Kasumi-1 (cell line): Measurements from ENCODE around the gene C8B.

Source experiments
- DNase-seq, 2 experiments: peaks; one replicate each; lab custom pipeline; 2025; lab: John Stamatoyannopoulos, UW

The C8B gene

DNA sequence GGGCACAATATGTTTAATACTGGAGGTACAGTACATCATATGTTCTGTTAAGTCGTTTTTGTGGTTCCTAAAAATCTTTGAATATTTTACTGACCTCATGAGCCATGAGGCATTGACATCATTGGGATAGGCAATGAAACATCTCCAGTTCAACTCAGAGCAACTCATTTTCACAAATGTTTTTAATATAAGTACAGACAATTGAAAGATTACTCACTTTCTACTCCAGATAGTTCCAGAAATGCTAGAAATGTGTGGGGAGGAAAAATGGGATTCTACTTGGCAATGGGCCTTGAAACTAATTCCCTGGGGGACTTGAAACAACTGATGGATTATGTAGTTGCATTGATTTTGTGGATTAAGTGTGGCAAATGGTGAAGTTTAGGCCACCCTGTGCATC lies 7.2 kb upstream of the C8B start:
- no peak for DNase-seq

DNA sequence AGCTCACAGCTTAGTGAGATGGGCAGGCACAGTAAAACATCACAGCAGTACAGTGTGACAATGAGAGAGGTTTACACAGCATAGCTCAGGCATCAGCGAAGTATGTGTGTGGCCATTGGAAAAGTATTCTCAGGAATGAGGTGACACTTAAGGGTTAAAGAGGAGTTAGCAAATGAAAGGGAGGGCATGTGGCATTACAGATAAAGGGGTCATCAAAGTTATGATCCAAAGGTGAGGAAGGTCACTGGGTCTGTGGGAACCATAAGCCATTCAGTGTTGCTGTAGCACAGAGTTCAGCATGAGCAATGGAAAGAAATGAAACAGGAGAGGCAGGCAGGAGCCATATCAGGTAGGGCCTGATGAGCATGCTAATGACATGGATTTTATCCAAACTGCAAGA lies 4.5 kb upstream of the C8B start:
- DNase-seq = no peak

DNA sequence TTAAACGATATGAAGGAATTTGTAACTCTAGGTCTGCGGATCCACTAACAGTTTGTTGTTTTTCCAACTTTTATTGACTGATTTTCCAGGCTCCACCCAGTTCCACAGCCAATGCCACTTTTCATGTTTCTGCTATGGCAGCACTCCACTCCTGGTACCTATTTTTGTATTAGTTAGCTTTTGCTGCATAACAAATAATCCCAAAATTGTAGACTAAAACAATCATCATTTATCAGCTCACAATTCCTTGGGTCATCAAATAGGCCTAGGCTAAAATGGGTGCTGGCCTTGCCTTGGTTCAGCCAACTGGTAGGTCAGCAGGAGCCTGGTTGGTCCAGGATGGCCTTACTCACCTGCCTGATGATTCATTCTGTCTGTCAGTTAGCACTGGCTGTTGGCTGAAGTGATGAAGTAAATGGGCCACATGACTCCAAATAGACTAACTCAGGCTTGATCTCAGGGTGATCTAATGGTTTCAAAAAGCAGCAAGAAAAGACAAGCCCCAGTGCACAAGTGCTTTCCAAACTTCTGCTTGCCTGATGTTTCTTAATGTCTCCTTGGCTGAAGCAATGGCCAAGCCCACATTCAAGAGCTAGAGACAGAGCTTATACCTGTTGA lies 3.2 kb upstream of the C8B start:
- no peak for DNase-seq

DNA sequence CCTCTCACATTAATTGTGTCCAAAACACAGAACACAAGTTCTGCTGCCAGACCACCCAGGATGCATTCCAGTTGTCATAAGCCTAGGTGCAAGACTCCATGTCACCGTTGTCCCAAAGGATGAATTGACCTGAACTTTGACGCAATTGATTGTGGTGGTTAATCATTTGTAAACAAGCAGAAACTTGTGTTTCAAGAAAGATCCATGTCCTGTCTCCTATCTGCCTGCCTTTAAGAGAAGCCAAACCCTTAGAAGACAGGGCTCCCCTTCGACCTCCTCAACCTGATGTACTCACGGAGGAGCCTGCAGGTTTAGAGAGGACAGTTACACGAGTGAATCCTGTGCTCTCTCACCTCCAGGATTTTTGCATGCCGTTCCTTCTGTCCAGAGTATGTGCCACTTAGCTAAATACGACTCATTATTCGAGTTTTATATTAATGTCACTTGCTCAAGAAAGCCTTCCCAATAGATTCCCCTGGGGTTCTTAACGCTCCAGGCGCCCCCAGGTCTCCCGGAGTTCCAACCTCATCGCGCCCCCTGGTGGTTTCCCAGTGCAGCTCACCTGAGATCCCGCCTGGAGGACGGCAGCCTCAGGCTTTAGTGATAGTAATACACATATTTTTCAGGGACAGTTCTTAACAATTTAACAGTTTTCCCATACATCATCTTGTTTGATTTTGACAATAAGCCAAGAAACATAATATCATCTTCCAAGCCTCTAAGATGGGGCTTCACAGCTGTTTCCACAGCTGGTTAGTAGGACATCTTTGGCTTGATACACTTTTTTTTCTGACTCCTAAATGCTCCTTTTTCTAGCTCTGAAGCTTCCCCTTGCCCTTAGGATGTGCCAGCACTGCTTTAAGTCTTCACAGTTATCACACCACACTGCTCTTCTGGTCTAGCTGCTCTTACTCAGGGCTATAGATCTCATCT lies 2.4 kb upstream of the C8B start:
- DNase-seq = no peak

DNA sequence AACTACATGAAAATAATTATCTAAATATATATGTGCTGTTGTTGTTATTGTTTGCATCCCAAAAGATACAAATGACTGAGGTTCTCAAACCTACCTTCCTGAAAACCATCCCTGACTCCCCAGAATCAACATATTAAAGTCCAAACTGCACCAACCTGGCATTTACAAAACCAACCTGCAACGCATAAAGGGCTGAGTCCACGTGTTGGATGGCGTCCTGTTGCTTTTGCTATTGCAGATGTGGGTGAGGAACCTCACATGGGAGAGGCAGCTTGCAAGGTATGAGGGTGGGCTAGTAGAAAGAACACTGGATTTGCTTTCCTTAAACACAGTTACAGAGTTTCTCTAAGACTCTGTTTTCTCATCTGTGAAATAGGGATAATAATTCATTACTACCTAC lies 1.5 kb upstream of the C8B start:
- DNase-seq = no peak

DNA sequence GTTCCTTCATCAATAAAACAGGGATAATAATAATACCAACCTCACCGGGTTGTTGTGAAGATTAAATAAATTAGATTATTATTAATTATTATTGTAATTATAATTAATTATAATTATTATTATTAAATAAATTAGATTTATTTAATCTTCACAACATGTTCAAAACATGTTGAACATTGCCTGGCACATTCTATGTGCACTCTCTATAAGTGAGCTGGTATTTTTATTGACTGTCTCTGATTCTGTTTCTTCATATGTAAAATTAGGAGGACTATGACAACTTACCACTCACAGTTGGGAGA lies 834 bp upstream of the C8B start:
- DNase-seq = no peak

DNA sequence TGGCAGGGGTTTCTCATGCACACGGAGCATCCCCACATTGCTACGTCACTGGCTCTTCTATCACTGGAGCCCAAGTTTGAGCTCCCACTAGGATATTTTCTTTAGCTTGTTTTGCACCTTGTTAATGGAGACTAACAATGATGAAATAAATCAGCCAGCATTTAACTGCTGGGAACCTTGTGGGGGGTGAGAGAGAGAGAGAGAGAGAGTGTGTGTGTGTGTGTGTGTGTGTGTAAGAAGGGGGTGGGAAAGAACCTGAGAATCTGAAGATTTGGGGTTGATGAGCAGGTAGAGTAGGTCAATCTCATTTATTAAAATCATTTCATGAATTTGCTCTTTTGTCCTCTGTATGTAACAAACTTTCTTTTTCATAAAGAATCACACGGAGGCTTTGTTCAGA lies 624 bp downstream of the C8B start:
- DNase-seq = no peak

DNA sequence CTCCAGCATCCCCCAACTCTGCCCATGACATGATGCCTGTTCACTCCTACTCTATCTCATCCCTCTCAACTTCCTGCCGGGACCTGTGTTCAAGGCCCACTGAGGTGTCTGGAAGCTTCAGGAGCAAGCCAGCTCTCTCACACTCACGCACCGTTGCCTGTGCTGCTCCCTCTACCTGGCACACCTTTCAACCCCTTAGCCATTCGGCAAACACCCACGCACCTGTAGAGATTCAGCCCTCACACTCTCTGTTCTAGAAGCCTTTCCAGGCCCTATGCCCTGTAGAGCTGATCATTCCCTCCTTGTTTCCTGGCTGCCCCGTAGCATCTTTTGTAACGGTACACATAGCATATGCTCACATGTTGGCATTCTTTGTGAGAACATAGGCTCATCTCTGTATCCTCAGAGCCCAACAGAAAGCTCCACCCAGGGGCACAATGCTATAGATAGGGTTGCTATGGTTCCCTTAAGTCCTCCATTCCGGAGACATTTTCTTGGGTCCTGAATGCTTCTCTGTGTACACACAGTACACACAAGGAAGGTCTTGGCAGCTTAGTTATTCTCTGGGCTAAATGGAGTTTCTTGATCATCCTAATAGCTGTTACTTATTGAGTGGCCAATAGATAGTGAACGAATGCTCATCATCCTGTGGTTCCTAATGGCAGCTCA lies 1.3 kb downstream of the C8B start:
- no peak for DNase-seq

DNA sequence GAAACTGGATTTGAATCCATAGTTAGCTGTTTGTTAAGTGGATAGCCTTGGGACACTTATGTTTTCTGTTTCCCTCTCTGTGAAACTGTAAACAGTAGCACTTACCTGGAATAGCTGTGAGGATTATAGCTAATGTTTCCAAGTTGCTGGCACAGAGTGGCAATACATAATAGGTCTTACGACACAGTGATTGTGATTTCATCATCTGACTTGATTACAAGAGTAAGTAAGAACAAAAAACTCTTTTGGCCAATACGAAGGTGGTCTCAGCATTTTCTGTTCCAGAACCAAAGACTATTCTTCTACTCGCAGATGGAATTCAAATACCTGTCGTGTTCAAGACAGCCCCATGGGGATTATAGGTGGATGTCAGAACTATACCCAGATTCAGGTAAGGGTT lies 2.1 kb downstream of the C8B start:
- no peak for DNase-seq

DNA sequence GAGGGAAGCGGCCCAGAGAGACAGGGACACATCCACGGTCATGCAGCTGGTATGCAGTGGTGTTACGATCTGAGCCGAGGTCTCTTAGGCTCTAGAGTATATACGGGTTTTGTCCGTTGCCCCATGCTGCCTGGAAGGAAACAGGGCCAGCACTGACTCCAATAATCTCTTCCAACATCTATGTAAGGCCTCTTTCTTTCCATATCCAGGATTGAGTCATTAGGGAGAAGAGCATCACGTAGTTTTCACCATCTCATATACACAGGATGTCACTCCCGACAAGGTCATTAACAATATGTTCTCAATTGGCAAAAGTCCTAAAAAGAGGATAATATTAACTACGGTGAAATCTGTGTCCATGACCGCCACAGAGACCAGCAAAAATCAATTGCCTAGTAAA lies 4.4 kb downstream of the C8B start:
- no peak for DNase-seq

DNA sequence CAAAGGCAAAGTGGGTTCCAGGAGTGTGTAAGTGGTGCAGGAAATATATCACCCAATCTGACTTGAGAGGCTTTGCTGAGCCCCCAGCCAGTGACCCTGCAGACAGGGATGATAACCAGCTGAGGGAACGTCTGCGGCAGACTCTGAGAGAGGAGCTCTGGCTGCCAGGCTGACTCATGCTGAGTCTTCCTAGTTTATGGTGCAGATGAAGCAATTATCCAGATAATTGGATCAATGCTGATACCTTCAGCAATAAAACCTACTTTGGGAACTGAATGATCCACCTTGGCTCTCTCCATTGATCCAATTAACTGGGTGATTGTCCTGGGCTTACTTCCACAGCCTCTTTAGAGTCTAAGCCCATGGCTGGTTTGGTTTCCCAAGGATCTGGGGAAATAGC lies 7.3 kb downstream of the C8B start:
- DNase-seq = no peak

DNA sequence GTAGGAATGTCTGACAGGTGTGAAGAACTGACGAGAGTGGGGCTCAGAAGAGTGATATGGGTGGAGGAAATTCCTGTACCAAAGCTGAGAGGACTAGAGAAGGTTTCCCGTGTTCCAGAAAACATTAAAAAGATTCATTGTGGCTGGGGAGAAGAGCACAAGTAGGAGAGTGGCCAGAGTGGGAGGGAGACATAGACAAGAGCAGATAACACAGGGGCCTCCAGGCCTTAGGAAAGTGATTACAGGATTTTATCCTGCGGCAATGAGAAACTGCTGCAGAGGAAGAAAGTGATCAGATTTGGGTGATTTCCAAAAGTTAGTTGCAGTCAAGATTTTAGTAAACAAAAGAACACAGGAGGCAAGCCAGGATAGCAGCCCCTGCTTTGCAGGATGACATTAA lies 7.9 kb downstream of the C8B start:
- no peak for DNase-seq

DNA sequence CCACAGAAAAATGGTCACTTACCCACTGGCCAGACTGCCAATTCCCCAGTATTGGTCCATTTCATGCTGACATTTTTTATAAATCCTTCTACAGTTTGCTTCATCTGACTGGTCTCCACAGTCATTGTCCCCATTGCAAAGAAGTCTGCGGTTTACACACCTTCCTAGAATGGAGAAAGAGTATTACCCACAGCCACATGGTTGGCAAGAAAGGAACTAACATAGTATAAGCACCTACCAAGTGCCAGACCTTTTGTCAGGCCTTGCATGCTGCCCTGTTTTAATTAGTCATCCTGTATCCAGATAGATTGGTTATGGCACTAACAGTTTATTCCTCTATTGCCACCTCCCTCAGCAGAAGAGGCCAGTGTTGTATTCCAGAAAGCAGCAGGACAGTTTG lies 11.2 kb downstream of the C8B start:
- no peak for DNase-seq

DNA sequence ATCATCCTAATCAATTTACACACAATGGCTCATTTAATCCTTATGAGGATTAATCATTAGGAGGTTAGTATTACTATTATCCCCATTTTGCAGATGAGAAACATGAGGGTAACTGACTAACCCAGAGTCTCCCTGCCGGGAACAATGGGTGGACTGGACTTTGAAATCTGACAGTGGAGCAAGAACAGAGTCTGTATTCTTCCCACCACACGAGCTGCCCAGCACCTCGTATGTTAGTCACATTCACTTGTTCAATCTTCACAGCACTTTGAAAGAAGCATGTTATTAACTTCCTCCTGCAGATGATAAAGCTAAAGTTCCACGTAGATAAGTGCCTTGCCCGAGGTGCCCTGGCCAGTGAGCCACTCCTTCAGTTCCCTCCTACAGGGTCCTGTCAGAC lies 12.4 kb downstream of the C8B start:
- no peak for DNase-seq

DNA sequence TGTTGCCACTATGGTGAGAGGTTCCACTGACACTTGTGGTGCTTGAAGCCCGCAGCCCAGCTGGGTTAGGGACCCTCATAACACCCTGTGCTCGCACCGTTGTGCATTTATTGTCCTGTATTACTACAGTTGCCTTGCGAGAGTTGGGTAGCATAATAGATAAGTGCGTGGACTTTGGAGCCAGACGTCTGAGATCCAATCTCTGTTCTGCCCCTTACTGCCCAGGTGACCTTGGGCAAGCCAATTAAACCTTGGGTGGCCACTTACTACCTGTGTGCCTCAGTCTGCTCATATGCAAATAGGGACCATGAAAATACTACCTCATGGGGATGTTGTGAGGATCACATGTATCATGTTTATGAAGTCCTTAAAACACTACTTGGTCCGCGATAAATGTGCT lies 13.3 kb downstream of the C8B start:
- no peak for DNase-seq

DNA sequence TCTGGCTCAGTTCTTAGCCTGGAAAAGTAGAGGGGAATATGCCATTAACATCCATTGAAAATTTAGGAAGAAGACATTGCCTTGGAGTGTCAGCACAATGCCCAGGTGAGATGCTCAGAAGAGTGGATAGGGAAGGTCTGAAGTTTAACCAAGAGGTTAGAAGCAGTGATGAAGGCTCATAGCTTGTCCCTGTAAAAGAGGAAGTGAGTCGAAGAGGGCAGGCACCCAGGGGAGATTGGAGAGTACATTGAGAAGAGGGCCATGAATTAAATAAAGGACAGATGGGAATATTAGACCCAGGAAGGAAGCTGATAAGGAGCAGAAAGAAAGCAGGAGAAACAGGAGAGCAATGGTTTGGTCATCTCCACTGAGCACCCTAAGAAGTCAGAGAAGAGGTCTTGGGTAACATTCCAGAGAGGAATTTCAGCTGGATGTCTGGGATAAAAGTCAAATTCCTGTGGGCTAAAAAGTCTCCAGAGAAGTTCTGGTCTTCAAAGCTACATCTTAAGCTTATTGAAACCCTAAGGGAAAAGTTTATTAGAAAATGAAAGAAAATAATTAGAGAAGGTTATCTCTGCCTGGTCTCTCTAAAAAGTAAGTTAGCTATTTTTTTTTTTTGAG lies 17.3 kb downstream of the C8B start:
- no peak for DNase-seq

DNA sequence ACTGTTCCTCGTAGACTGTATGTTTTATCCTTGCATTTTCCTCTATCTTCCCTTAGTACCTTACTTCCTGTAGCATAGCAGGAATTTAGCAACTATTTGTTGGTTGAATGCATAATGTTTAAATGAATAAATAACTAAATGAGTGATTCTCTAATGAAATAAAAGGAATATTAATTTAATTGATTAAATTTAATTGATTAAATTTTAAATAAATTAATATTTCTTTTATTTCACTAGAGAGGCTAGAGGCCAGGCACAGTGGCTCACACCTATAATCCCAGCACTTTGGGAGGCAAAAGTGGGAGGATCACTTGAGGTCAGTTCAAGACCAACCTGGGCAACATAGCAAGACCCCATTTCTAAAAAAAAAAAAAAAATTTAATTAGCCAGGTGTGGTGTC lies 25.8 kb downstream of the C8B start:
- no peak for DNase-seq

DNA sequence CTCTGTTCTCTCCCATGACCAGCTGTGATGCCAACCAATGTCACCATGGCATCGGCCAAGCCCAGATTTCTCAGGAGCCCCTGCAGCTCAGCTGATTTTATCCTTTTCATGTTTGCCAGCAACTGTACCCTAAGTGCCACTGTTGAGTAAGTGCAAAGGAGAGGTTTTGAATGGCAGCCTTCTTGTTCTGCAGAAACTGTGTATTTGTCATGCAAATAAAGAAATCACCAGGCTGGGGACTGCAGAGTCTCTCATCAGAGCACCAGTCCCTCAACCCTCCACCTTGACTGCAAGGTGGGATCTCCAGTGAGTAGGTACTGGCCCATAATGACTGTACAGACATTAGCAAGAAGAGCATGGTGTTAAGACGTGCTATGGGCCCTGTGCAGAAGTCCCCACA lies 26.6 kb downstream of the C8B start:
- no peak for DNase-seq

DNA sequence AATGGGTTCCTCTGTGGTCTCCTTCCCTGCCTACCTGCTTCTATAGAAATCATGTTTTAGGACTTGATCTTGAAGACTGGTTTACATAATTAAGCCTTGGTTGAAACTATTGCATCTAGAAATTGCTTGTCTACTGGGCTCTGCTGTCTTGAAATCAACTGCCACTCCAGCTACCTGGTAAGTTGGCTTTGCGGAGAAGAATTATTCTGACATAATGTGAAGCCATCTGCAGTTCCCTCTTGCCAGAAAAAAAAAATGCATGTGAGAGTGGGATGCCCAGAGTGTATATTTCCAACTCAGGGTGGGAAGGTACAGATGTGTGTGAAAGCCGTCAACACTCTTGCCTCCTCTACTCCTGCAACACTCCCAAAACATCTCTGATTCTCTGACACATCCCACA lies 27.2 kb downstream of the C8B start:
- no peak for DNase-seq

DNA sequence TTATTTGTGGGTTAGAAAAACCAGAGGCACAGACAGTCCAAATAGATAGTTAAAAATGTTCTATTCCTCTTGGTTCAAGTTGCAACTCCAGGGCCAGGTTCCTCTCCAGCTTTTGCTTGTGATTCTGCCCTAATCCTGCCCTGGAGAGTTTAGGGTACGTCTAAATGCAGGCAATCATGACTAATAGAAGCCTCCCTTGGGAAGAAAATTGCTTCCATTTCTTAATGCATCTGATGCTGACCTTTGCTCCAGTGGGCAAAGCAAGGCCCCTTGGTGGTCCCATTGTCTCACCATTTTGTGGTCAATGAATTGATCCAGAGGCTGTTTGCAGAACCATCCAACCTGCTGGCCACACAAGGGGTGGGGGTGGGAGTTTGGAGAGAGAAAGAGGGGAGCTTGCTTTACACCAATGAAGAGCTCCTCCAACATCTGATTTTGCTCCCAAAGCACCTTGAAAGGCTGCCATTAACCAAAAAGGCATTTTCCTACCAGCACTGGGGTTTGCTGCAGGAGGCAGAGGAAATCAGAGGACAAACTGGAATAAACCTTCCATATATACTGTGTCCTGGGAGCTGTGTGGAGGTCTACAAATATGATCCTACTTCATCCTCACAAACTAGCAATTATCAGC lies 31.3 kb downstream of the C8B start:
- DNase-seq = no peak

DNA sequence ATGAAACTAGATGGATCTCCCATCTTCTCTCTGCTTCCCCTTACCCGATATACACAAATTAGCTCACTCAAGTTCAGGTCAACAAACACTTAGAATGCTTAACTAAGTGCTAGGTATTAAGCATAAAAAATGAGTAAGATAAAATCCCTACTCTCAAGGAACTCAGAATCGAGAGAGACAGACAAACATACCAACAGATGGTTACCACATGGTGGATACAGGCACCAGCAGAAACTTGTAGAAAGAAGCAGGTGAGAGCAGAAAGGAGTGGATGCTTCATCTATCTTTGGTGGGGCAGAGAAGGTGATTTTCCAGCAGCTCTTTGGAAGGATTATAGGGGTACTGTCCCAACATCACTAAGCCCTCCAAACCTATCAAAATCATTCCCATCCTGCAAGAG lies 32.2 kb downstream of the C8B start:
- no peak for DNase-seq

DNA sequence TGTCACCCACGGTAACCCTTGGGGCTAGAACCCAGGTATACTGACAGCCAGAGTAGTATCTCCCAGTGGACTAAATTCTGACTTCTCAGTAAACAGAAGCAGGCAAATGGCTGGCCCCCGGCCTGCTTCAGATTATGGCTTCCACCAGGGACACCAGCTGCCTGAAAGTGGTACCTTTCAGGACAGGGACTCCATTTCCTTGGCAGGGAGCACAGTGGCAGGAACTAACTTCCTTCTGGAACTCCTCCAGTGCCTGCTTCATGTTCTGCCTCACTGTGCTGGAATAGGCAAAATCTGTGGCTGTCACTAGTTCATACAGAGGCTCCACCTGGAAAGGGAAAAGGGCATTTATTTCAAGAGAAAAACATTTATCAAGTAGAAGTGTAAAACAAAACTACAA lies 32.7 kb downstream of the C8B start:
- DNase-seq = no peak

DNA sequence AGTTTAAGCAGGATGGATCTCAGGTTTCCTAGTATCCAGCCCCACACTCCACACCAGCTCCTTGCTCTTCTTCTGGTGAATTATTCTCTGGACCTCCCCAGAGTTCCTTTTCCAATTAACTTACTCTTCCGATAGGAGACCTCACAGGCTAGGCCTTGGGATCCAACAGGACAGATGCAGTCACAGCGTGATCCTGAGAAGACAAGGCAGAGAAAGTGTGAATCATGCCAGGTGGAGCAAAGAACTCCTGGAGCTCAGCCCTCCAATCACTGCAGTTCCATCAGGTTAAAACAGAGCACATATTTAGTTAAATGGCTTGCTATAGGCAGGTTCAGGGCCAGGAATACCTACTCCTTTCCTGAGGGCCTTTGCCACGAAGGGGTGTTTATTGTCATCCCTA lies 34.1 kb downstream of the C8B start:
- DNase-seq = no peak
